Gastrocnemius medialis (tissue), 4 donors: ENCODE data around the gene TBCCD1.

Source experiments
- POLR2A ChIP-seq, 2 donors: fragments of 450-650 bp; IDR thresholded peaks; one replicate each; pipeline ENCODE4 v1.6.1; 2017; ENCODE audit warnings: antibody characterized with exemption in 2 of 2, mild to moderate bottlenecking in 2 of 2, moderate library complexity in 2 of 2
- TF ChIP-seq, protein P1 (sequence below), 5 experiments: fragments of 450-650 bp in 3 of 5; fragments of 200-600 bp in 2 of 5; sonication (generic) in 2 of 5; IDR thresholded peaks in 4 of 5; conservative IDR thresholded peaks in 1 of 5; 1 replicate in 4 of 5; 2 replicates in 1 of 5; pipeline ENCODE4 v1.5.1; 2016 to 2019; ENCODE audit warnings: antibody characterized with exemption in 5 of 5, mild to moderate bottlenecking in 3 of 5, moderate library complexity in 3 of 5

DNA sequence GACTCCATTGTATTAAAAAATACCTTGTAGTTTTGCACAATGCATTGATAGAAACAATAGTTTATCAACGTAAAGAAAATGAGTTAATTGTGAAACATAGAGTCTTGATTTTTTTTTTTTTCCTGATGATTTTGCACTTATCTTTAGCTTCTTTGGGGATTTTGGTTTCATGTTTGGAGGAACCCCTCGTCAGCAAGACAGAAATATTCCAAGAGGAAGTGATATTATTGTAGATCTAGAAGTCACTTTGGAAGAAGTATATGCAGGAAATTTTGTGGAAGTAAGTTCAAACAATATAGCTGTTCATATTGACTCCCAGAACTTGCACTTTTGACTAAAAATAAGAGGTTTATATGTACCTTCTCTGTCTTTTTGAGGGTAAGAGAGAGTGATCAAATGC is 10.4 kb upstream of the TBCCD1 start:
- TF ChIP-seq, protein P1, sequence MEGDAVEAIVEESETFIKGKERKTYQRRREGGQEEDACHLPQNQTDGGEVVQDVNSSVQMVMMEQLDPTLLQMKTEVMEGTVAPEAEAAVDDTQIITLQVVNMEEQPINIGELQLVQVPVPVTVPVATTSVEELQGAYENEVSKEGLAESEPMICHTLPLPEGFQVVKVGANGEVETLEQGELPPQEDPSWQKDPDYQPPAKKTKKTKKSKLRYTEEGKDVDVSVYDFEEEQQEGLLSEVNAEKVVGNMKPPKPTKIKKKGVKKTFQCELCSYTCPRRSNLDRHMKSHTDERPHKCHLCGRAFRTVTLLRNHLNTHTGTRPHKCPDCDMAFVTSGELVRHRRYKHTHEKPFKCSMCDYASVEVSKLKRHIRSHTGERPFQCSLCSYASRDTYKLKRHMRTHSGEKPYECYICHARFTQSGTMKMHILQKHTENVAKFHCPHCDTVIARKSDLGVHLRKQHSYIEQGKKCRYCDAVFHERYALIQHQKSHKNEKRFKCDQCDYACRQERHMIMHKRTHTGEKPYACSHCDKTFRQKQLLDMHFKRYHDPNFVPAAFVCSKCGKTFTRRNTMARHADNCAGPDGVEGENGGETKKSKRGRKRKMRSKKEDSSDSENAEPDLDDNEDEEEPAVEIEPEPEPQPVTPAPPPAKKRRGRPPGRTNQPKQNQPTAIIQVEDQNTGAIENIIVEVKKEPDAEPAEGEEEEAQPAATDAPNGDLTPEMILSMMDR (IDR thresholded peaks at IDR 0.05 in 4 of 5, conservative IDR thresholded peaks at IDR 0.05 in 1 of 5): no peak
- no peak for TF ChIP-seq POLR2A (IDR thresholded peaks at IDR 0.05)
